ENCODE data around the gene GH2.

GH2 gene

DNA sequence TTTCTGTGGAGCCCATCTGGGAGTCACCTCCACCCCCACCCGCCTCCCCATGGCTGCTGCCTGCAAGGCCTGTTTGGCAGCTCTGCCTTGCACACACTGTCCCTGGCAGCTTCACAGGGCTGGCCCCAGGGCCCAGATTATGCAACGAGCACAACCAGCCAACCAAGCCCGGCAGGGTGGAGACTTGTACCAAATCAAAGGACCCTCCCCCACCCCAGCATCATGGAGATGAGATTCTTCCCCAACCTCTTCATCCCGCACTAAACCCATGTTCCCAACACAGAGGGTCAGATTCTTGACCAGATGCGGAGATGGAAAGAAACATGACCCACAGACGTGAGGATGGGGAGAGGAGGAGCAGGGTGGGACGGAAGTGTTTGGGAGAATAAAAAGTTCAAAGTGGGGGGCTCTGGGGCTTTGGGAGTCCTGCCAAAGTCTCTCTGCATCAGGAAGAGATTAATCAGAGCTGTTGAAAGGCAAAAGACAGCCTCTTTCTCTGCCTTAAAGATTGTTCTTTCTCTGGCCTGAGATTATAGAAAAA is 43.0 kb downstream of the GH2 start:
- DNase-seq = no peak

GRCh38 chr17:63837962-63838600 is 43.7 kb downstream of the GH2 start:
- no peak for DNase-seq

GRCh38 chr17:63837480-63837879 is 44.3 kb downstream of the GH2 start:
- DNase-seq = no peak

GRCh38 chr17:63836811-63837210 is 44.9 kb downstream of the GH2 start:
- no peak for DNase-seq

DNA sequence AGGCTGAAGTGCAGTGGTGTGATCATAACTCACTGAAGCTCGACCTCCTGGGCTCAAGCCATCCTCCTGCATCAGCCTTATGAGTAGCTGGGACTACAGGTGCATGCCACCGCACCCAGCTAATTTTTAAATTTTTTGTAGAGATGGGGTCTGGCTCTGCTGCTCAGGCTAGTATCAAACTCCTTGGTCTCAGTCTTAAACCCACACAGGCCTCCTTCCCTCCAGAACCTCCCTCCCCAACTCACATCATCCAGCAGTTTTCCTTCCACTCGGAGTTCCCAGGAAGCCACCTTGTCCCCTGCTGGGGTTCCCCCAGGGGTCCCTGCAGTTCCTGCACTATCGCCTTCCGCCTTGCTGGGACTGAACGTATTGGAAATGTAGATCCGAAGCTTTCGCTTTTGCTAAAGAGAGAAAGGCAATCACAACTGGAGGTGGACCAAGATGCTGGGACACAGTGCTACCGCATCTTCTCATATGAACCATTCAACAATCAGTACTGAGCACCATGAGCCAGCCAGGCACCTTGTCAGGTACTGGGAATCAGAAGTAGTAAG is 46.5 kb downstream of the GH2 start:
- DNase-seq = no peak

DNA sequence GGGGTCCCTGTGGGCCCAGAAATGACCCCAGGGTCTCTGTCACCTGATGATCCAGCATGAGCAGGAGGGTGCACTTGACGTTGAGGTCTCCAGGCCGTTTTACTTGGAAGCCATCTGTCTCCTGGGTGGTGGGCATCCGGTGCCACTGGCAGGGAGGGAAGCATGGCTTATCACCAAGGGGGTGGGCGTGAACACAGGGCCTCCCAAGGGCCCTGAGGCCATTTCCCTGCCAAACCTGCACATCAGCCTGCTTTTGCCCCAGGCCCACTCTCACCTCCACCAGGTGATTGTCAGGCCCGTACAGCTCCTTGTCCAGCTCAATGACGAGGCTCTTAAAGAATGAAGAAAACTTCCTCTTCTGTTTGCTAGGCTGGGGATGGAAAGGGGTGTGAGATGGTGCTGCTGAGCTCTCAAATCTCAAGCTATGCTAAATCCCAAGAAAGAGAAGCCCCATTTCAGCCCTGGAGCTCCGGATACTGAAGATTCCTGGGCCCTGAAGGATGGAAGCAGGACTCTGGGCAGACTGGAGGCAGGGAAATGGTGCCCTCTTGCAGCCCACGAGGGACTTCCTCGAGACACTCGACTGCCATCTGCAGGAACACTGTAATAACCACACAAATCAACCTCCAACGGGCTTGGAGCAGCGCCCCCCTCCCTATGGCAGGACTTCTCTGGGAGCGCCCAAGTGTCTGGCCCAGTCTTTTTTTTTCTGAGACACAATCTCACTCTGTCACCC is 47.1 kb downstream of the GH2 start:
- DNase-seq = no peak

GRCh38 chr17:63833741-63834373 is 47.9 kb downstream of the GH2 start:
- DNase-seq = no peak

DNA sequence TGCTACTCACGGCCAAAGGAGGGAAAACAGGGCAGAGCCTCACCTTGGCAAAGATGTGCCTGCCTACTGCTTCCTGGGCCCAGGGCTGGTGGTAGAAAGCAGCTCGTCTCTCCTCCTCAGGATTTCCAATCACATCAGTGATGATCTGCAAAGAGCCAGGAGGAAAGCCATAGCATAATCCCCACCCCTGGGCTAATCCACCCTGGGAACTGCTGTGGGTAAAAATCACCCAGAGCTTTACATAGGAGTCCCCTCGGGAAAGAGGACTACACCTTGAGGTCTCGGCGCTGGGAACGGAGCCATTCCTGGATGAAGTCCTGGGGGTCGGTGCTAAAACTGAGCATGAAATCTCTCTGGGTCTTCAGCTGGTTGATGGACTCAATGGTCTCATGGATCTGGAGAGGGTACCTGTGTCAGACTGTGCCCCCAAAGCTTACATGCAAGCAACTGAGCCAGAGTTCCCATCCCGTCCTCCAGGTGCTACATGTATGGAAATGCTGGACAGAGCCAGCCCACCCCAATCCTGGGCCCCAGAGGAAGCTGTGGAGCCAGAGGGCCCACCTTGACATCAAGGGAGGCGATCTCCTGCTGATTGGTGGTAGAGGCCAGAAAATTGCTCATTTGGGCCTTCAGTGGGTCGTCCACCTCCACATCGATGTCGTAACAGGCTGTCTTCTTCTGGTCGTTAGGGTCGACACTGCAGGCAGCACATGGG is 48.6 kb downstream of the GH2 start:
- no peak for DNase-seq

DNA sequence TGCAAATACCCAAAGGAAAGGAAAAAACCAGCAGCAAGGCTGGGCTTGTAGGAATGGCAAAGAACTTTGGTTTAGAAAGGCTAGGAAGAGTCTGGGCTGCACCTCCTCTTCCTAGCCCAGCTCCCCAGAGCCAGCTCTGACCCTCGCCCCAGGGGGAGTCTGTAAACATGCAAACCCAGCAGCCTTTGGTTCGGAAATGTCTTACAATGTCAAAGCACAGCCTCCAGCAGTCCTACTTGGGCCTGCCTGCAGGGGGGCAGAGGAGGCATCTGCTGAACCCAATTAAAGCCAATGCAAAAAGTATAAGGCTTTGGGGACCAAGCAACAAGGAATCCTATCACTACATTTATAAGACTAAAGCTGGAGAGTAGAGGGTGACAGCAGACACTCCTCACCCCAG is 49.3 kb downstream of the GH2 start:
- DNase-seq = no peak

DNA sequence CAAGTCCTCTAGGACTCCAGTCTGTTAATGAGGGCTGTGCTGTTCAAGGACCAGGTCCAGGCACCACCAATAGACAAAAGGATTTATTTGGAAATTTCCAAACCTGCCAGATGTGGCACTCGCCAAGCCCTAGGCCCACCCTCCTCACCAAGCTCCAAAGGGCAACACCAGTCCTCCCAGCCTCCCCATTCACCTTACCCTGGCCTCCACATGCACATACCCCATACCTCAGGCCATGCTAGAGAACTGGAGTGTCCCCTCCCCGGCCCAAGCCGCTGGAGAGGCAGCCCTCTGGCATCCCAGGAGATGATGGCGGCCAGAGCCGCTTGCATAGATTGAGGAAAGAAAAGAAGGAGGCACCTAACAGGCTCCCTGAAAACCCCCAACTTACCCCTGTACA is 49.7 kb downstream of the GH2 start:
- no peak for DNase-seq

DNA sequence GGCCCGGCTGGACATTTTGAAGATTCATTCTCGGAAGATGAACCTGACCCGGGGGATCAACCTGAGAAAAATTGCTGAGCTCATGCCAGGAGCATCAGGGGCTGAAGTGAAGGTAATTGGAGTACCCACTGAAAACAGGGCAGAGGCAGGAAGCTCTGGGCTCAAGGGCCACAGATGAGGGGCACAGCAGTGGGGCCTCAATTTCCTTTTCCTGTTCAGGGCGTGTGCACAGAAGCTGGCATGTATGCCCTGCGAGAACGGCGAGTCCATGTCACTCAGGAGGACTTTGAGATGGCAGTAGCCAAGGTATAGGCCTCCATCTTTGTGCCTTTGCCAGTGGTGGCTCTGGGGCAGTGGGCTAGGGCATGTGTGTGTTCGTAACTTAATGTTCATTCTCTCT is 50.2 kb downstream of the GH2 start:
- no peak for DNase-seq

- DNase-seq = no peak
Measured at GRCh38 chr17:63830904-63831491, 50.7 kb downstream of the GH2 start.

DNA sequence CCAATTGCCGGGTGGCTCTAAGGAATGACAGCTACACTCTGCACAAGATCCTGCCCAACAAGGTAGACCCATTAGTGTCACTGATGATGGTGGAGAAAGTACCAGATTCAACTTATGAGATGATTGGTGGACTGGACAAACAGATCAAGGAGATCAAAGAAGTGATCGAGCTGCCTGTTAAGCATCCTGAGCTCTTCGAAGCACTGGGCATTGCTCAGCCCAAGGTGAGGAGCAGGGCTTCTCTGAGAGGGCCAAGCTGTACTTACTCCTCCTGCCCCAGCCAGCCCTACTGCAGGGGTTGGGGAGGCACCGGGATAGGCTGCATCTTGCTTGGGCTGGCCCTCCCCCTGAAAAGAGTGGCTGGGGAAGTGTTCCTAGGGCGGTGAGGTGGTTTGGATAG is 51.5 kb downstream of the GH2 start:
- no peak for DNase-seq
